Midbrain (tissue), 1 donor: Measurements from ENCODE around the gene JAM2.
"Not testable (repeated sequence)": the region's sequence is repeated elsewhere in the genome, so short reads cannot be mapped to it uniquely, and the experiment has no call there.

Source experiments
- DNase-seq: peaks from one replicate; lab custom pipeline; 2025; lab: John Stamatoyannopoulos, UW

JAM2 gene, protein sequence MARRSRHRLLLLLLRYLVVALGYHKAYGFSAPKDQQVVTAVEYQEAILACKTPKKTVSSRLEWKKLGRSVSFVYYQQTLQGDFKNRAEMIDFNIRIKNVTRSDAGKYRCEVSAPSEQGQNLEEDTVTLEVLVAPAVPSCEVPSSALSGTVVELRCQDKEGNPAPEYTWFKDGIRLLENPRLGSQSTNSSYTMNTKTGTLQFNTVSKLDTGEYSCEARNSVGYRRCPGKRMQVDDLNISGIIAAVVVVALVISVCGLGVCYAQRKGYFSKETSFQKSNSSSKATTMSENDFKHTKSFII

DNA sequence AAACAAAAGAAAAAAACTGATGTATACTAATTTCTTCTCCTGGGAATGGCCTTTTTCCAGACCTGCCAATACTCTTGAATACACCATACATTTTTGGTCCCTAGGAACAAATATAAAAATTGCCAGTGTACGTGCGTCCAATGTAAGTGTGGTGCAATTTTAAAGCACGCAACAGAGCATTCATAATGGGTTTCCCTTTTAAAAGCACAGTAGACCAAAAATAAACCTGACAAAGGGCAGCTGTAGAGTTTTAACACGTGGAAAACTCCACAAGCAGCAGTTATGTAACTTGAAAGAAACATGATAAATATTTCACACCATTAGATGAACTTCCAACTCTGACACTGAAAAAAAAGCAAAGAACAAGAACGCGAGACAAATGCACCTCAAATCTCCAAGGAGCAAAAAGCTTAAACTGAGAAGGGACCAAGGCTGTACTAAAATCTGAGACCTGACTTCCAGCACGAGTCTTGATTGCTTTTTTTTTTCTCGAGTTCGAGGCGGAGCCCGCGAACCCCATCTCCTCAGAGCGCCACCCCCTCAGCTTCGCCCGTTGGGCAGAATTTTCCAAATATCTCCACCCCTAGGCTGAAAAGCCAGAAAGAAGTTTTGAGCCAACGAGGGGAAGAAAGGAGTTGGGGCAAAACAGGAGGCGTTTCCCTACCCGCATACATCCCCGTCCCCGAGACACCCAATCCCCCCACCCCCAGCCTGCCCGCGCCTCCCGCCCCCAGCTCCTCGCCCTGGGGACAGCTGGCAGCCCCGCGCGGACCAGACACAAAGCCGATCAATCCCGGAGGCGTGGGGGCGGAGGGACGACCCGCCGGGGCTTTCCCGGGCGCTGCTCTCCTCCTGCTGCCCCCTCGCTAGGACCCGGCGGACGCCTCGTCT, at the start of gene JAM2:
TSS of gene JAM2 (plus strand) at position 599 of the 891 bp plus-strand sequence. CDS start 564 bp downstream, outside the sequence.
- DNase-seq: peak; percentile 40

DNA sequence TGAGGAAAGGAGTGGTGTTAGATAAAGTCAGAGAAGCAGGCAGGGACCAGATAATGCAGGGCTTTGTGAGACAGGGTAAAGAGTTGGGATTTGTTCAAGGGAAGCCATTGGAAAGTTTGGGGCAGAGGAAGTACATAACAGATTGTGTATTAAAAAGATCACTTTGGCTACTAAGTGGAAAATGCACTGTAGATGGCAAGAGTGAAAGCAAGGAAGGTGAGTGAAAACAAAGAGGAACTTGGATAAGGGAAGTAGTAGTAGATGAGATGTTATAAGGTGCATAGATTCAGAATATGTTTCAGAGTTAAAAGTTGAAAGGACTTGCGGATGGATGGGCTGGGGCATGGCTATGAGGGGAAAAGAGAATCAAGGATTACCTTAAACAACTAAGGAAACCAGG, 49.2 kb upstream of the JAM2 start:
- DNase-seq: no peak

DNA sequence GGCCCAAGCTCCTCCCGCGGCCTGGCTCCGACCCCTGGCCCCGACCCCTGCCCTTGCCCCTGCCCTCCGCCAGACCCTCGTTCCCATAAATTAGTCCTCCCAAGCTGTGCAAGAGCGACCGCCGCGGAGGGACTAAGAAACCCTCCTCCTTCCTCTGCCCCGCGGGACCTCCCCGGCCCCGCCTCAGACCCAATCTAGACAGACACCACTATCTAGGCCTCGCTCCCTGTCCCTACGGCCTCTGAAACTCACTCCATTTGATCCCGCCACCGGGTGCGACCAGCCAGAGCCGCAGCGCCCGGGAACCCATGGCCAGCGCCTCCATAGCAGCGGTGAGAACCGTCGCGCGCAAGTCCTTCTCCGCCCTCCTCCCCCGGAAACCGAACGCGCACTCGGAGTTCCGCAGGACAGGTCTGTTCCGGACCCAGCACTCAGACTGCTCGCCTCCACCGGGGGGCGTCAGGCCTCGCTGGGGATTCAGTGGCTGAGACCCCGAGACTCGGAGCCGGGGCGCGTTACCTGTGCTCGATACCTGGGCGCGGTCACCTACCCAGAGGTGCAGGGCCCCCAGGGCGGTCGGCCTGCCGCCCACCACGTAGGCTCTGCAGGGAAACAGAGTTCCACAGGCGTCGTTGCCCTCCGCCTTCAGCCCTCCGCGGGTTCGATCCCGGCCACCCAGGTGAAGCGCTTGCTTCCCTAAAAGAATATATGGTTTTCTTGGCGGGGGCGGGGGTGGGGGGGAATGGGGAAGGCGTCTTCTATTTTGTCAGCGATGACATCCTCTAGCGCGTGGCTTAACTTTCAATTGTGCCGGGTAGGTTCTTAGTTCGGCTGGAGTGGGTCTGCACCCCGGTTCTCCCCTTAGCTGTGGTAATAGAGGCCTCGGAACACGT, 31.7 kb upstream of the JAM2 start, which contains the start of gene MRPL39:
TSS of gene MRPL39 (minus strand) at position 331 of the 893 bp plus-strand sequence. CDS start at position 325, 6 bp downstream.
- peak; percentile 88 for DNase-seq

DNA sequence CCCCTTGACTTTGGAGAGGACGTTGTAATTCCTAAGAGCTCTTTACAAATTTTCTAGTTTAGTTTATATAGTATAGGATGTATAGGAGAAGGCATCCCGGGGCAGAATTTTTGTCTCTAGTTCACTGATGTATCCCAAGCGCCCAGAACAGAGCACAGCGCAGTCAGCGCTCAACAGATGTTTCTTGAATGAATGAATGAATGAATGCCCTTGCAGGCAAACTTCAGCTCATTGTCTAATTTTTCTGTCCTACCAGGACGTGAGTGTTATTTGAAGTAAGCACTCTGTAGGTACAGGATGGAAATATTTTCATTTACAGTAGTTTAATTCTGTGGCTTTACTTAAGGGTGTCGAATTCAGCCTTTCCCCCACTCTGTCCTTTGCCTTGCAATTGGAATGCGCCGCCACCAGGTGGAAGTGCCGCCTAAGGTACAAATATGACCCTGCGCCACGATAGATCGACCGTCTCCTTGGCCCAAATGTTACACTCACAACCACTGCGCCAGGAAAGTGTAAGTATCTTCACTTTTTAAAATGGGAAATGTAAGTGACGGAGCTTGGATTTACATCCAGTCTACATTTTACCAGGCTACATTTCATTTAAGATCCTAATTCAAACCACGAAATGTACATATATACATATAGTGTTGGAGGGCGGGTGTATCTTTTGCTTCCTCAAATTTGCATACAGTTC, 30.9 kb upstream of the JAM2 start:
- DNase-seq: peak; percentile 73

DNA sequence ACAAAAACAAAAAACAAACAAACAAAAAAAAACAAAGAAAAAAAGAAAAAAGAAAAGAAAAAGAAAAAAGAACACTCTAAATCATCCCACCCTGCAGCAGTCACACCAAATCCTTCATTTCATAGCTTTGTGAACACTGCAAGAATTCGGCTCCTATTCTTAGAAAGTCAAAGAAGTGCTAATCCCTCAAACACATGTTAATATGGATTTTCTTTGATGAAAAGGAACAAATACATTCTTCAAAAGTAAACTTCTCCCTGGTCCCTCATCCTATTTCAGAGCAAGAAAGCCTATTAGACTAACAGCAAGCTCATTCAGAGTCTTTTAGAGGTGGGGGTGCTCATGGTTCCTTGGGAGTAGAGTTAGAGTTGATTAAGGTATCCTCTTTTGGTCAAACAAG, 24.6 kb upstream of the JAM2 start:
- no peak for DNase-seq

DNA sequence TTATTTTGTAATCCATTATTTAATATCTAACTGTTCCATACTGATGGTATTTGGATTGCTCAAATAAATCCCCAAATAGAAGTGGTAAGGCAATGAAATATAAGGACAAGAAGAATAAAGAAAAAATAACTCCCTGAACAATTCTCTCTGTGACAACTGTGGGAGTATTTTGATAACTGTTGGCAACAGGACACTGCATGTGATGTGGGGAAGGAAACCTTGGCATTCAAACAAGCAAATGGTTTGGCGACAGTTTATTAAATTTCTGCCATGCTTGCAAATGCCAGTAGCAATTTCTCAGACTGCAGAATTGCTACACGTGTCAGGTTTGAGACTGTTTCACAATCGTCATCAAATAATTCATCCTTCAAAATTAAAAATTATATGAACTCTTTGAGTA, 23.2 kb upstream of the JAM2 start:
- no peak for DNase-seq

DNA sequence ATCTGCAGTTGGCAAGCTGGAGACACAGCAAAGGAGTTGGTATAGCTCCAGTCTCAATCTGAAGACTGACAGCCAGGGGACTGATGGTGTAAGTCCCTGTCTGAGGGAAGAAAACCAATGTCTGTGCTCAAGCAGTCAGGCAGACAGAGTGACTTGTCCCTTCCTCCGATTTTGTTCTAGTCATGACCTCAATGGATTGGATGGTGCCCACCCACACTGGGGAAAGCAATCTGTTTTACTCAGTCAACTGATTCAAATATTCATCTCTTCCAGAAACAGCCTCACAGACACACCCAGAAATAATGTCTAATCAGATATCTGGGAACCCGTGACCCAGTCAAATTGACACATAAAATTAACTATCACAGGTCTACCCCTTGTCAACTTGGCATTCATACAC, 19.9 kb upstream of the JAM2 start:
- no peak for DNase-seq

DNA sequence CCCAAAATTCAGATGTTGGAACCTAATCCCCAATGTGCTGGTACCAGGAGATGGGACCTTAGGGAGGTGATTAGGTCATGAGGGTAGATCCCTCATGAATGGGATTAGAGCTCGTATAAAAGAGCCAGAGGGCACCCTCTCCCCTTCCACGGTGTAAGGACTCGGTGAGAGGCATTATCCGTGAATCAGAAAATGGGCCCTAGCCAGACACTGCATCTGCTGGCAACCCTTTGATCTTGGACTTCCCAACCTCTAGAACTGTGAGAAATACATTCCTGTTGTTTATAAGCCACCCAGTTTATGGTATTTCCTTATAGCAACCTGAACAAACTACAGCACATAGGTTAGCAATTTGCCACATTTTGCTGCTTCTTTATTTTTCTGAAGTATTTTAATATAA, 14.5 kb upstream of the JAM2 start:
- no peak for DNase-seq

DNA sequence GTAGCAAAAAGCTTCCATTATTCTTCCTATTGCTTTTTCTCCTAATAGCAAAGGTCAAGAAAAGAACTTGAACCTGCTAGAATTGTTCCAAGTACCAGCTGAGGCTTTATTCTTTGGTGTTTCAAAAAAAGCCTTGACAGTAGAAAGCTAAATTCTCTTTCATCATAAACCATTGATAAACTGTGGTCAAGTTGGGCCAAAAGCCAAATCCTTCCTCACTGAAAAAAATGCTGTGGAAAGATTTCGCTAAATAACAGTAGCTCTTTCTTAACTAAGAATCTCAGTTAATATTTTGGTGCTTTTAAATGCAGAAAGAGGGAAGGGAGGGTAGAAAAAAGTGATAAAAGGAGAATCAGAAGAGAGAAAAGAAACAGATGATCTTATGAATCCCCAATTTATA, 14.0 kb upstream of the JAM2 start:
- no peak for DNase-seq

DNA sequence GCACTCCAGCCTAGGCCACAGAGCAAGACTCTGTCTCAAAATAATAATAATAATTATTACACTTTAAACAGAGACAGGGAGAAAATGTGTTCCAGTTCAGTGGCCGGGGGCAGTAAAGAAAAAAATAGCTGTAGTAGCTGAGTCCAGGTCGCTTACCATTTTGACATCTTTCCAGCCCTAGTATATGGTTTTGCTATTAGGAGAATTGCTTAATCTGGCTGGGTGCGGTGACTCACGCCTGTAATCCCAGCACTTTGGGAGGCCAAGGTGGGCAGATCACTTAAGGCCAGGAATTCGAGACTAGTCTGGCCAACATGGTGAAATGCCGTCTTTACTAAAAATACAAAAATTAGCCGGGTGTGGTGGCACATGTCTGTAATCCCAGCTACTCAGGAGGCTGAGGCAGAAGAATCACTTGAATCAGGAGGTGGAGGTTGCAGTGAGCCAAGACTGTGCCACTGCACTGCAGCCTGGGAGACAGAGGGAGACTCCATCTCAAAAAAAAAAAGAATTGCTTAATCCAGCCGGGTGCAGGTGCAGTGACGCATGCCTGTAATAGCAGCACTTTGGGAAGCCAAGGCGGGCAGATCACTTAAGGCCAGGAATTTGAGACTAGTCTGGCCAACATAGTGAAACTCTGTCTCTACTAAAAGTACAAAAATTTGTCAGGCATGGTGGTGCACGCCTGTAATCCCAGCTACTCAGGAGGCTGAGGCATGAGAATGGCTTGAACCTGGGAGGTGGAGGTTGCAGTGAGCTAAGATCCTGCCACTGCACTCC, 13.1 kb upstream of the JAM2 start:
- not testable (repeated sequence) for DNase-seq

DNA sequence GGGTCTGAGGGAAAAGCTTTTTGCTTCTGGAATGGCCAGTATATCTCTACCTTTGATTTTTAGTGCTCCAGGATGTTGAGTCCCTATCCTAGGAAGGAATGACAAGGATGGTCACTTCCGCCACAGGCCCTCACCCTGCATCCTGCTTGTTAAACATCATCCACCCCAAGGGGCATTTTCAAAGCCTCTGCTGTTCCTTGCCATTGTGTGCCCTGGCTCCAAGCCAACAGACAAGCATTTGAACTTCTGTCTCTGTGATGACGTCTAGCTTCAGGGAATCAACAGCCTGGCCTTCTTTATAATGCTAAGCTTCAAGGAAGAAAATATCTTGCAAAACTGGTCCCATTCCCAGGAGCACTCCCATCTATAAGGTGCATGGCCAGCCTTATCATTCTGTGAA, 12.3 kb upstream of the JAM2 start:
- no peak for DNase-seq

DNA sequence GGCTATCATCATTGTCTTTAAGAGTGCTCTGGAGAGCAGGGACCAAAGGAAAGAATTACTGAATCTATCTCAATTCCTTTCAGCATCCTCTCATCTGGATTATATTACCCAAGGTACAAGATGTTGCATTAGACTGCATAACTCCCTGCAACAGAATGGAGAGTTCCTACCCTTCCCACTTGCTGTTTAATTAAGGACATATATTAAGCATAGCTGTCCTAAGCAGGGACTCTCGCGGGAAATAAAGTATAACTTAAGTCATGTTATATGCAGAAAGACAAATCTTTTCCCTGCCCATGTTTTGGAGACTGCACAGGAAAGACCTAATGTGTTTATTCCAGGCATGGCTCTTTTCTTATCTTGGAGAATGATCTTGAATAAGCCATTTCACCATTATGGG, 6.8 kb upstream of the JAM2 start:
- no peak for DNase-seq

DNA sequence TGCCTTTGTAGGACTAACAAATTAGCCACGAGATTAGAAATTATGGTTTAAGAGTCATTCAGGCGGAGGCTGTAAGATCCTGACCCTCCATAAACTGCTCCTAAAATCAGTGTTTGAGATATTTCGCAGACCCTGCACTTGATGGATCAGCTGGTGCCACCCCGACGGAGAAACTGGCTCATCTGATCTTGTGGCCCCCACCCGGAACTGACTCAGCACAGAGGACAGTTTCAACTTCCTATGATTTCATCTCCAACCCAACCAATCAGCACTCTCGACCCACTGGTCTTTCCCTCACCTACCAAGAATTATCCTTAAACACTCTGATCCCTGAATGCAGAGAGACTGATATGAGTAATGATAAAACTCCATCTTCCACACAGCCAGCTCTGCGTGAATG, 3.7 kb upstream of the JAM2 start:
- DNase-seq: no peak

DNA sequence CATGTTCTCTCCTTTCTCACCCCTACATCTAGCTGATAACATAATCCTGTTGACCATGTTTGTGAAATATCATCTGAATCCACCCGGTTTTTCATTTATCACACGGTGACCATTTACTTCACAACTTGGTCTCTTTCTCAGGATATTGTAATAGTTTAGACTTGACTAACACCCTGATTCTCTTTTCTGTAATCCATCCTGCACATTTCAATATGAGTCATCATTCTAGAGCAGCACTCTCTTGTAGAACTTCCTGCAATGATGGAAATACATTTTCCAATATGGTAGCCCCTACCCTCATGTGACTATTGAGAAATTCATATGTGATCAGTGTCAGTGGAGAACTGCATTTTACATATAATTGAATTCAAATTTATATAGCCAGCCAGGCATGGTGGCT, 2.3 kb upstream of the JAM2 start:
- DNase-seq: no peak

DNA sequence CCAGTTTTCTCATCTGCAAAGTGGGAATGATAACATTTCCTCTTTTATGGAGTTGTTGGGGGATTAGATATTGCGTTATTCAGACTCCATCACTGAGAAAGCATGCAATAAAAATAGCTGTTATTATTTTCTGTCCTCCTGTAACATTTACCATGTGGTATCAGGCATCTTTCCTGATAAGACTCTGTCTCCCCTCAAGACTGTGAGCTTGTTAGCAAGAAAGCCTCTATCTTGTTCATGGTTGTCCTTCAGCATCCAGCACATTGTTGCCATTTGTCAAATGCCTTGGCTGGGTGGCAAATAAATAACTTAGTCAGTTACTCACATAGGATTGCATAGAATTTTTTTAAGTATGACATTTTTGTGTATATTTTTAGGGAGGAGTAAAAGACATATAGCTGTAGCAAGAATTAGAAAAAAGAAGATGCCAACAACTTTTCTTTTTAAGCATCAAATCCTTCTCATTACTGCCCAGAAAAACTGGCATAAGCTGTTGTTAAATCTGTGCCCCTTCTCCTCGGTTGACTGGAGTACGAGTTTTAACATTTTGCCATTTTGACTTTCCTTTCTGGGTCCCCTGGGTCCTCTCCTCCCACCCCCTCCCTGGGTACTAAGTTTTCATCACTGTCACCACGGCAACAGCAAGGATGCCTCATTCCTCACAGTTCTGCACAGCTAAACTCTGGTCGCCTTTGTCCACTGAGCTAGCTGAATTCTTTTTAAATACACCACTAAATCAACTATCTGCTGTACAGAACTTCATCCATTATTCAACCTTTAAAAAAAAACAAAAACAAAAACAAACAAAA, 1.0 kb upstream of the JAM2 start:
- no peak for DNase-seq

DNA sequence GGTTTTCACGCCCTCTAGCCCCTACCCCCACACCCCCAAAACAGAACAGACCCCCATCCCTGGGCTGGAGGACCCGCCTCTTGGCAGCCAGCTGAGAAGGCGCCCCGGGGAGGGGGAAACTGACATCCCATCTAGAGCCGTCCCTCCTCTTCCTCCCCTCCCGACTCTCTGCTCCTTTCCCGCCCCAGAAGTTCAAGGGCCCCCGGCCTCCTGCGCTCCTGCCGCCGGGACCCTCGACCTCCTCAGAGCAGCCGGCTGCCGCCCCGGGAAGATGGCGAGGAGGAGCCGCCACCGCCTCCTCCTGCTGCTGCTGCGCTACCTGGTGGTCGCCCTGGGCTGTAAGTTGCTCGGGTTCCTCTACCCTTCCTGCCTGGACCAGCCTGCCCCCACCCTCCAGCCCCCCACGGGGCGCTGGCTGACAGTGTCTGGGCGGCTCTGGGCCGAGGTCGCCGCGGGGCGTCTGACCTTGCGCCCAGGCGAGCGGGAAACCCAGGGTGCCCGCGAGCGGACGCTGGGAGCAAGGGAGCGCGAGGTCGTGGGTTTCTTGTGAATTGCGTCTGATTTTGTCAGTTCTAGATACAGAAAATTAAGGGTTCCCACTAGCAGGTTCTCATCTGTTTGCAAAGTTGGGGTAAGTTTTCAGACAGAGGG, 618 bp downstream of the JAM2 start:
- DNase-seq: peak; percentile 50

DNA sequence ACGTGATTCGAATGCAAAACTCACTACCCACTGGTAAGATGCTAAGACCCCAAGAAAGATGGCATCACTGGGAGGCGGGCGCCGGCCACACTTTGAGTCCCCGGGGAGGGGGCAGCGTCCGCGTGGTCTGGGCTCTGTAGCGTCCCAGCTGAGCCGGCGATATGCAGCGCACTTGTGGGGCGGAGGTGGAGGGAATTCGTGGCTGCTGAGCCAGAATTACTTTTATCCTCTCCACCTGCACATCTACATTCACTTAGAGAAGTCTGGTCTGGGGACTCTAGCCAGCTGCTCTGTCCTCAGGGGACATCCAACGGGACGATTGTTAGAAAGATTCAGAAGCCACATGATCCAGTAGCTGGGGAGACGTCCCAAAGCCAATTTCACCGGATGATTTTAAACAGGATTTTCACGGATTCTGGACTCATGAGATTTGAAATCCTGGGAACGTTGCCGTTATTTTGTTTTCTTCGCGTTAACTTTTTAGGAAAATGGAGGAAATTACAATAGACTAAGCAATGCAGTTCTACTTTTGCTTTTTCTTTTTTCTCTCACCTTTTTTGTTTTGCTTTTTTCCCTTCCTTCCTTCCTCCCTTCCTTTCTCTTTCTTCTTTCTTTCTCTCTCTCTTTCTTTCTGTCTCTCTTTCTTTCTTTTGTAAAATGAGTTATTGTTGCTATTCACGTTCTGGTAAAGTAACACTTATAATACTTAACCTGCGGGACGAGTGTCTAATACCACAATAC, 1.3 kb downstream of the JAM2 start:
- peak; percentile 55 for DNase-seq

DNA sequence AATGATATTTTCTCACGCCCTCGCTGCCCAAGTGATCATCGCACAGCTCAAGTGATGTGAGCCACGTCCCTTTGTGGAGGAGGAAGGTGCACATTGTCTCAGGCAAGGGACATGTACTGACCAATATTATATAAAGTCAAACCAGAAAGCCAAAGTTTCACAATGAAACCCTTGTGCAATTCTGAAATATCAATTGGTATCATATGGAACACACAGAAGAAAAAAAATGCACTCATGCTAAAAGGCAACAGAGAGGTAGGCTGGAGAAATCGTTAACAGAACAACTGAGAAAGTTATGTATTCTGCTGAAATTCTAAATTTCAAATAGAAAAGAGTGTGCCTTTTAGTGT, 1.9 kb downstream of the JAM2 start:
- DNase-seq: no peak

DNA sequence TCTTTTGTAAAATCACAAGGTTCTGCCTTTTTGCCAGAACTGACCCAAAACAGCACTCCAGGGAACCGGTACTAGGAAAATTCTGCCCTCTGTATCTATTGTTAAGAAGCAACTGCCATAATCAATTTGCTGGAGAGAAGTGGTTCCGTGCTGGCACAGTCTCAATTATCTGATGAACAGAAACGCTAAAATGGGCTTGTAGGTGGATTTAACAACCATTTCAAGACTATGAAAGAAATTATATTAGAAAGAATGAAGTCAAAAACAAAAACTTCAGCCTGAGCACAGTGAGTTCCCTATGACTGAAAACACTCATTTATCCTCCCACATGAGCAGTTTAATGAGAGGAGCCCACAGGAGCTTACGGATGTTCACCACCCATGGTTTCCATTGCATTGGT, 4.4 kb downstream of the JAM2 start:
- DNase-seq: no peak
